ENCODE results near the gene TAOK3.

DNA sequence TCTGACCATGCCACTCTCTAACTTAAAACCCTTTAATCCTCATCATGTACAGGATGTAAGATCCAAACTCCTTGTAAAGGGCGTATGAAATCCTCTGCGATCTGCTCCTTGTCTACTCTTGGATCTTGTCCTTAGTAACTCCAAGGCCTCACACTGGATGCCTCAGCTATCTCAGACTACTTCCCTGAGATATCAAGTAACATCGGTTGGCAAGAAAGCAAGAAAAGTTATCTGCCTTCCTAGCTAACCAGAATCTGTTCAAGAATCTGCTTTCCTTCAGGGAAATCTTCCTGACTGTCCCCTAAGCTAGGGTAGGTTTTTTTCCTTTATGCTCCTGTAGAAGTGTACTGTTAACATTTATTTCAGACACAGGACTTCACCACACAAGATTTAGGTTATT, 82.6 kb downstream of the TAOK3 start:
- TF ChIP-seq EZH2 (IDR thresholded peaks at IDR 0.05) (no peak), POLR2AphosphoS5 (IDR thresholded peaks at IDR 0.05; ENCODE audit: borderline replicate concordance, low read depth, low read length) (no peak)
